Heart right ventricle (tissue), 16 donors: ENCODE measurements around the gene BST2. TPM values are rescaled to one million over a fixed set of nuclear protein-coding genes. Genes with fewer than 3 reads are reported as not detected.
A peak's percentile ranks its signal among the peaks of the same experiment; 100 is the strongest.

ENCODE experiments used
- ATAC-seq, 8 donors: fragments of 200-7000 bp; cut with Tn5 transposase; one replicate each; pipeline ENCODE4 v1.9.1; 2020; ENCODE audit warnings: mild to moderate bottlenecking in 8 of 8, moderate library complexity in 8 of 8, moderate number of reproducible peaks in 1 of 8
- DNase-seq, 2 donors: peaks; one replicate each; pipeline ENCODE4 v3.0.0-alpha.2; 2020
- H3K27ac ChIP-seq, 10 donors: fragments of 200-600 bp; sonication (generic) in 2 of 10; one replicate each; pipeline versions ENCODE4 v1.5.0 to v1.8.0; 2020 to 2022; ENCODE audit warnings: mild to moderate bottlenecking in 3 of 10
- H3K27me3 ChIP-seq, 7 donors: fragments of 200-600 bp; one replicate each; pipeline ENCODE4 v1.8.0; 2021 to 2022; ENCODE audit warnings: mild to moderate bottlenecking in 2 of 7
- H3K36me3 ChIP-seq, 9 donors: fragments of 200-600 bp; sonication (generic) in 1 of 9; one replicate each; pipeline versions ENCODE4 v1.5.0 to v1.8.0; 2020 to 2022; ENCODE audit warnings: mild to moderate bottlenecking in 2 of 9
- H3K4me1 ChIP-seq, 9 donors: fragments of 200-600 bp; sonication (generic) in 1 of 9; one replicate each; pipeline versions ENCODE4 v1.5.0 to v1.8.0; 2020 to 2022; ENCODE audit warnings: mild to moderate bottlenecking in 4 of 9
- H3K4me3 ChIP-seq, 10 donors: fragments of 200-600 bp; sonication (generic) in 2 of 10; one replicate each; pipeline versions ENCODE4 v1.5.0 to v1.8.0; 2020 to 2022; ENCODE audit warnings: mild to moderate bottlenecking in 7 of 10, moderate library complexity in 2 of 10
- H3K9me3 ChIP-seq, 11 donors: fragments of 200-600 bp in 10 of 11; sonication (generic) in 2 of 11; one replicate each; pipeline versions ENCODE4 v1.5.0 to v1.8.0; 2013 to 2022; ENCODE audit warnings: mild to moderate bottlenecking in 2 of 11, control low read depth in 1 of 11, moderate library complexity in 1 of 11
- CTCF ChIP-seq, 9 donors: fragments of 200-600 bp; sonication (generic) in 2 of 9; IDR thresholded peaks; one replicate each; pipeline versions ENCODE4 v1.5.0 to v1.8.0; 2021 to 2022; ENCODE audit warnings: antibody characterized with exemption in 9 of 9, mild to moderate bottlenecking in 5 of 9, moderate library complexity in 1 of 9
- WGBS, 2 donors: extraction: QIAGEN DNeasy Blood & Tissue Kit; methylation state at CpG; one replicate each; pipeline ENCODE4 v1.1.7; 2013; ENCODE audit warnings: inconsistent platforms in 1 of 2; 5-methylcytosine and 5-hydroxymethylcytosine counted together
- intact Hi-C, 10 donors: fragments of 100-400 bp; cut with DNase I; formaldehyde crosslinking; loops; one replicate each; pipeline versions ENCODE4 v1.11.1 to v1.14.2; 2022
- polyA plus RNA-seq, 2 donors: library from polyadenylated mRNA; stranded (reverse); fragments of 200-250 nt; gene quantifications; one replicate each; pipeline ENCODE4 v1.2.3, GENCODE V29; 2013
- total RNA-seq, 10 donors: library from RNA; stranded (reverse); fragmentation: NEBNext Ultra II Directional in 3 of 10; extraction: Animal tissue kit (Norgen Biotek cat#: 25700) in 3 of 10; gene quantifications; one replicate each; pipeline versions ENCODE4 v1.2.1 to v1.2.4, GENCODE V29; 2021 to 2023
- donor health status: Arrhythmogenic right ventricular cardiomyopathy.
- donor health status: ischemic (EF 13 %, LVEDD 7.1; RV severe dilation, severe dysfunction).
- donor health status: healthy with polysubstance abuse.
- donor health status: DM: no; HTN: yes; CAD: no.
- donor health status: DM: no; HTN: no; CAD: no.
- donor health status: ischemic (EF 25% LVEDD 6.9; RV normal size, moderate dysfunction).
- donor health status: ischemic (EF 25% LVEDD 5.7; RV mildly dilated, moderate dysfunction).
- donor health status: healthy.
- donor health status: DM: yes; HTN: yes; CAD: no.
- donor health status: Ischemic cardiomyopathy.
- donor health status: ischemic (EF 35%, LVEDD 5.7; RV mildly dilated, moderate dysfunction).
- donor health status: nonischemic (EF 11% LVEDD 7.7; RV severe dilation, severe dysfunction).
- donor health status: DM: yes; HTN: yes; CAD: no.
- donor health status: PGD.
- donor health status: ischemic (EF 29% LVEDD 5.4; RV normal size, mild dysfunction).
- donor health status: nonischemic (EF 23%, LVEDD 6.1; RV moderate dilation, normal function).

The BST2 gene
- total and polyA plus RNA-seq, 12 donors: 22.7 to 75.4 (median 37.7) TPM

DNA sequence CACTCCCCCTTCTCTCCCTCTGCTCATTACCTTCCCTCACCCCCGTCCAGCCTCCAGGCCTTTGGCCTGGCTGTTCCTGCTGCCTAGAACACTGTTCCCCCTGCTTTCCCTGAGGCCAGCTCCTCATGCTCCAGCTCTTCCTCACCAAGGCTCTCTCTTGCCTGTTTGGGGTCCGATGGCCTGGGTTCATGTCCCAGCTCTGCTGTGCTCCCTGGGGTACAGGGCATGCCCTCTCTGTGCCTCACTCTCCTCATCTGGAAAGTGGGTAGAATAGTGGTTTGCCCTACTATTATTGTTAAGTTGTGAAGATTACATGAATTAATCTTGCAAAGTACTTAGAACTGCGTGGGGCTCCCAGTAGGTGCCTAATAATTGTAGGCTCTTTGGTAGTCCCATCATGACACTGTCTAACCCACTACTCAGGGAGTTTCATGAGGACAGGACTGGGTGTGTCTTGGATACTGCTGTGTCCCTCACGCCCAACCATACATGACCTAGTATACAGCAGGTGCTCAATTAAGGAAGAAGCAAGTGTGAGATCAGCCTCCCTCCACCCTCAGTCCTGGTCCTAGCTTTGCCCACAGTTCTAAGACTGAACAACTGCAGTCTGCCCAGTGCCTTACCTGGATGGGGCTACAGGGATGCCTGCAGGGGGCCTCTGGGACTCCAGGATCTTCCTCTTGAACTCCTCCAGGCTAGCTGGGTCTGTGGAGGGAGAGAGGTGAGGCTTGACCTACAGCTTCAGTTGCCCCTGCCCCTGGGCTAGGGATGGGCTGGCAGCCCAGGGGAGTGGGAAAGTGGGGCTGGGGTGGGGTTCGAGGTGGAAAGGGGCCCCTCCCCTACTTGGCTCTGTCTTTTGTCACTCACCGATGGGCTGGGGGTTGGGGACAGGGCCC, 45.3 kb downstream of the BST2 start:
- no peaks in the 10 kb centered on the region for H3K36me3 ChIP-seq
- ATAC-seq (no peak), DNase-seq (no peak)
- H3K4me1 ChIP-seq: peaks cover 0 to 19% (median 5%) of the 10 kb centered on the region in 9 donors
- no peak for TF ChIP-seq CTCF (IDR thresholded peaks at IDR 0.05)
- intact Hi-C loops: no loop called here
- no peak overlapping the region for H3K4me3 ChIP-seq
- H3K27ac ChIP-seq: no peak overlapping the region
- WGBS, 2 donors: 86% methylated on average over 6 of the region's 6 CpGs
- H3K27me3 ChIP-seq: no peaks in the 10 kb centered on the region
- H3K9me3 ChIP-seq: no peaks in the 10 kb centered on the region

GRCh38 chr19:17358395-17358794, 47.0 kb downstream of the BST2 start:
- TF ChIP-seq CTCF (IDR thresholded peaks at IDR 0.05): no peak
- WGBS, 2 donors: 65 to 69% methylated on average over 7 of the region's 7 CpGs
- H3K27ac ChIP-seq: peak overlapping the region in 9 of 10 donors; percentile 1 to 77 (median 34)
- intact Hi-C loops: no loop called here
- no peaks in the 10 kb centered on the region for H3K36me3 ChIP-seq
- H3K27me3 ChIP-seq: no peaks in the 10 kb centered on the region
- no peak overlapping the region for H3K4me3 ChIP-seq
- H3K9me3 ChIP-seq: no peaks in the 10 kb centered on the region
- peaks cover 0 to 24% (median 5%) of the 10 kb centered on the region in 9 donors for H3K4me1 ChIP-seq
- ATAC-seq (peak in 7 of 8 donors; percentile 50 to 85 (median 73)), DNase-seq (no peak)

GRCh38 chr19:17357724-17358123, 47.7 kb downstream of the BST2 start:
- WGBS, 2 donors: 45 to 54% methylated on average over 11 of the region's 11 CpGs
- H3K27ac ChIP-seq: peak overlapping the region in 9 of 10 donors; percentile 1 to 77 (median 34)
- intact Hi-C loops: no loop called here
- peaks cover 0 to 30% (median 11%) of the 10 kb centered on the region in 9 donors for H3K4me1 ChIP-seq
- no peak for DNase-seq
- ATAC-seq: peak in 7 of 8 donors; percentile 49 to 90 (median 76)
- H3K36me3 ChIP-seq: no peaks in the 10 kb centered on the region
- H3K4me3 ChIP-seq: no peak overlapping the region
- no peak for TF ChIP-seq CTCF (IDR thresholded peaks at IDR 0.05)
- no peaks in the 10 kb centered on the region for H3K9me3 ChIP-seq
- no peaks in the 10 kb centered on the region for H3K27me3 ChIP-seq

GRCh38 chr19:17357078-17357666, 48.3 kb downstream of the BST2 start:
- WGBS, 2 donors: 86 to 90% methylated on average over 7 of the region's 7 CpGs
- H3K36me3 ChIP-seq: no peaks in the 10 kb centered on the region
- TF ChIP-seq CTCF (IDR thresholded peaks at IDR 0.05): no peak
- H3K4me1 ChIP-seq: peaks cover 0 to 36% (median 16%) of the 10 kb centered on the region in 9 donors
- no peaks in the 10 kb centered on the region for H3K27me3 ChIP-seq
- no peak for ATAC-seq
- H3K27ac ChIP-seq: peak overlapping the region in 8 of 10 donors; percentile 6 to 77 (median 40)
- no peaks in the 10 kb centered on the region for H3K9me3 ChIP-seq
- intact Hi-C loops: no loop called here
- H3K4me3 ChIP-seq: no peak overlapping the region
- DNase-seq: no peak
